ENCODE data around the gene CBARP. TPM values are rescaled to one million over a fixed set of nuclear protein-coding genes. Genes with fewer than 3 reads are reported as not detected.

The CBARP gene
- total and polyA plus RNA-seq, 2 of the 13 experiments (the other 11 are each of a cell fraction or from before 2014, with no cell fraction given), result 1.2 to 1.4 TPM

DNA sequence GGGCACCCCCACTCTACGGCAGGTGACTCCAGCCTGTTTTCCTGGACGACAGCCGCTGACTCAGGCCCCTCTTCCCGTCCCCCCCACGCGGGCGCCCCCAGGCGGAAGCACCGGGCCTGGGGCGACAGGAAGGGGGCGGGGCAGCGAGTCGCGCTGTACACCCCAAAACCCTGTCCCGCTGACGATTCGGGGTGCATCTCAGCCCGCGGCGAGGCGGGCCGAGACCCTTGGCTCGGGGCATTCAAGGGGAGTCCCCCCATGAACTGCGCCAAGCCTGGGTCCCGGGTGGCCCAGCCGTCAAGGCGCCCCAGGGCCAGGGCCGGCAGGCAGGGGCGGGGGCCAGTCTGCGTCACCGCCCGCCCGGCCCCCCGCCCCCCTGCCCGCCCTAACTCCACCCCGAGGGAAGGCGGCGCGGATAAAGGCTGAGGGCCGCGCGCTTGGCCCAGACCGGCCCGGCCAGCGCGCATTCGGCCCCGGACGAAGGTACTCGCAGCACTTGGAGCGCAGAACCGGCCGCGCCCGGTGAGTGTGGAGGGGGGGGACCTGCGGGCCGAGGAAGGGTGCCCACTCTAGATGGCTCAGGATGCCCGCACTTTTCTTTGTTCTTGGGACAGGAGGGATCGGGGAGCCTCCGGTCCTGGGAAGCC, 10.5 kb upstream of the CBARP start, which contains the start of gene MIDN (continued):
- no peak for TF ChIP-seq ZFP37 (CRISPR knock-in tag; IDR thresholded peaks at IDR 0.05; ENCODE audit: borderline replicate concordance)
- TF ChIP-seq, protein P1, sequence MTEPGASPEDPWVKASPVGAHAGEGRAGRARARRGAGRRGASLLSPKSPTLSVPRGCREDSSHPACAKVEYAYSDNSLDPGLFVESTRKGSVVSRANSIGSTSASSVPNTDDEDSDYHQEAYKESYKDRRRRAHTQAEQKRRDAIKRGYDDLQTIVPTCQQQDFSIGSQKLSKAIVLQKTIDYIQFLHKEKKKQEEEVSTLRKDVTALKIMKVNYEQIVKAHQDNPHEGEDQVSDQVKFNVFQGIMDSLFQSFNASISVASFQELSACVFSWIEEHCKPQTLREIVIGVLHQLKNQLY (CRISPR knock-in tag; IDR thresholded peaks at IDR 0.05), result no peak
- TF ChIP-seq MTF2 (CRISPR knock-in tag; IDR thresholded peaks at IDR 0.05; ENCODE audit: borderline replicate concordance), result no peak
- peak; percentile 87 for TF ChIP-seq SALL2 (CRISPR knock-in tag; IDR thresholded peaks at IDR 0.05)
- TF ChIP-seq ZNF839 (CRISPR knock-in tag; IDR thresholded peaks at IDR 0.05; ENCODE audit: borderline replicate concordance), result no peak
- TF ChIP-seq ZSCAN31 (CRISPR knock-in tag; IDR thresholded peaks at IDR 0.05; ENCODE audit: low read depth), result no peak; the same call in 1 of the 2 replicates
- TF ChIP-seq ZNF383 (CRISPR knock-in tag; IDR thresholded peaks at IDR 0.05; ENCODE audit: borderline replicate concordance), result no peak
- TF ChIP-seq CHD2 (IDR thresholded peaks at IDR 0.05; ENCODE audit: low read depth, low read length), result no peak
- TF ChIP-seq ZNF331 (CRISPR knock-in tag; IDR thresholded peaks at IDR 0.05), result peak; percentile 34; the same call in 1 of the 2 replicates
- no peak for TF ChIP-seq GMEB1 (CRISPR knock-in tag; IDR thresholded peaks at IDR 0.05; ENCODE audit: borderline replicate concordance)
- no peak for TF ChIP-seq ZNF841 (CRISPR knock-in tag; IDR thresholded peaks at IDR 0.05; ENCODE audit: borderline replicate concordance)
- 0 out of 2 replicates have a peak, but pooled peaks have one; percentile 41 for TF ChIP-seq ZNF446 (CRISPR knock-in tag; IDR thresholded peaks at IDR 0.05)
- TF ChIP-seq ZNF775 (CRISPR knock-in tag; IDR thresholded peaks at IDR 0.05; ENCODE audit: borderline replicate concordance), result no peak
- TF ChIP-seq, protein P2, sequence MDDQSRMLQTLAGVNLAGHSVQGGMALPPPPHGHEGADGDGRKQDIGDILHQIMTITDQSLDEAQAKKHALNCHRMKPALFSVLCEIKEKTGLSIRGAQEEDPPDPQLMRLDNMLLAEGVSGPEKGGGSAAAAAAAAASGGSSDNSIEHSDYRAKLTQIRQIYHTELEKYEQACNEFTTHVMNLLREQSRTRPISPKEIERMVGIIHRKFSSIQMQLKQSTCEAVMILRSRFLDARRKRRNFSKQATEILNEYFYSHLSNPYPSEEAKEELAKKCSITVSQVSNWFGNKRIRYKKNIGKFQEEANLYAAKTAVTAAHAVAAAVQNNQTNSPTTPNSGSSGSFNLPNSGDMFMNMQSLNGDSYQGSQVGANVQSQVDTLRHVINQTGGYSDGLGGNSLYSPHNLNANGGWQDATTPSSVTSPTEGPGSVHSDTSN (CRISPR knock-in tag; IDR thresholded peaks at IDR 0.05; ENCODE audit: borderline replicate concordance), result no peak
- peak; percentile 29 for TF ChIP-seq ZBTB25 (CRISPR knock-in tag; IDR thresholded peaks at IDR 0.05)
- no peak; the same call in 1 of the 2 replicates for TF ChIP-seq ZNF543 (CRISPR knock-in tag; IDR thresholded peaks at IDR 0.05)
- no peak for TF ChIP-seq SIN3B (IDR thresholded peaks at IDR 0.05; ENCODE audit: low read length)
- no peak for TF ChIP-seq ZNF343 (CRISPR knock-in tag; IDR thresholded peaks at IDR 0.05)
- TF ChIP-seq MEIS1 (CRISPR knock-in tag; IDR thresholded peaks at IDR 0.05; ENCODE audit: borderline replicate concordance), result no peak
- no peak for TF ChIP-seq NFYC (CRISPR knock-in tag; IDR thresholded peaks at IDR 0.05)
- peak; percentile 40; the same call in 1 of the 2 replicates for TF ChIP-seq SPEN (CRISPR knock-in tag; IDR thresholded peaks at IDR 0.05; ENCODE audit: low read depth)
- TF ChIP-seq KLF6 (CRISPR knock-in tag; IDR thresholded peaks at IDR 0.05), result peak; percentile 80; the same call in 1 of the 2 replicates
- no peak for TF ChIP-seq NCOA5 (CRISPR knock-in tag; IDR thresholded peaks at IDR 0.05)
- TF ChIP-seq MXI1 (IDR thresholded peaks at IDR 0.05; ENCODE audit: borderline replicate concordance, low read depth, low read length), result peak; percentile 30; the same call in 1 of the 3 replicates
- 0 out of 2 replicates have a peak, but pooled peaks have one; percentile 67 for TF ChIP-seq ZNF20 (CRISPR knock-in tag; IDR thresholded peaks at IDR 0.05)
- TF ChIP-seq SETDB1 (CRISPR knock-in tag; IDR thresholded peaks at IDR 0.05; ENCODE audit: borderline replicate concordance), result no peak
